HG03060 (cell line): ENCODE data around the gene ST6GAL1.

Experiments
- ATAC-seq: cut with Tn5 transposase; IDR thresholded peaks from one replicate; pipeline ENCODE4 v1.9.1; 2021; ENCODE audit warnings: low read depth, moderate number of reproducible peaks; ENCODE audit not compliant: unreplicated experiment

Gene ST6GAL1

DNA sequence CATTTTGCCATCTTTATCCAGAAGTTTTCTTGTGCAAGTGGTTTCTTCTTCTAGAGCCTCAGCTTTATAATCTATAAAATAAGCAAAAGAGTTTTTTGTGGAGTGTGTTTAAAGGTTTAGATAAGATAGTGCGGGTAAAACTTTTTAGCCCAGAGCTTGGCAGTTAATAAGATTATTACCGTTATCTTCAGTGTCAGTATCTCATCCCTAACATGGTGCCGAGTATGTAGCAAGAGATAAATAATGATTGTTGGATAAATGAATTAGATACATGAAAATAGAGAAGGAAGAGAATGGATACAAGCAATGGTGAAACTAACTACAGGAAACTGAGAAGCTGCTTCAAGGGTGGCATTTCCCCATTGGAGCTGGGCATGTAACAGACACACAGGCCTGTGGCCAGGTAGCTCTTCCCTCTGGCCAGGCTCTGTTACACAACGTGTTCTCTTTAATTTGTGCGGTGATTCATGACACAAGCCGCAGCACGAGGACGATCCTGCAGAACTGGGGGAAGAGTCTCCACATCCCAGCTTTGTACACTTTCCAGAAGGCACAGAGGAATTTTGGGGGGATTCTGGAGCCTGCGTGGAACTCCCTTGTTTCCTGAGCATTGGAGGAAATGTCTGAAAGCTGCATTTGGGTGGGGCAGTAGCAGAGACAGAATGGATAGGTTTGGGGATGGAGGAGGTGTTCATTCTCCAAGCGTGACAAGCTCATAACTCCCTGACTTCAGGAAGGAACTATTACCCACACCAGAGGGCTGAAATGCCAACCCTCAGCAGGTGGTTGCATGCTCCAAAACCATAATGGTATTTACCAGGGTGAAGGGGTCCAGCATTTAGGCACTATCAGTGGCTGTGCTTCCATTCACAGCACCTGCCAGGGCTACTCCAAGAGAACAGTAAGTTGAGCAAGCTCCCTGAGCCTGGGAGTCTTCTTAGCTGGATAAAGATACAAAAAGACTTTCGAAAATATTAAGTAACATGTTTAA is 14.2 kb upstream of the ST6GAL1 start:
- no peak for ATAC-seq

DNA sequence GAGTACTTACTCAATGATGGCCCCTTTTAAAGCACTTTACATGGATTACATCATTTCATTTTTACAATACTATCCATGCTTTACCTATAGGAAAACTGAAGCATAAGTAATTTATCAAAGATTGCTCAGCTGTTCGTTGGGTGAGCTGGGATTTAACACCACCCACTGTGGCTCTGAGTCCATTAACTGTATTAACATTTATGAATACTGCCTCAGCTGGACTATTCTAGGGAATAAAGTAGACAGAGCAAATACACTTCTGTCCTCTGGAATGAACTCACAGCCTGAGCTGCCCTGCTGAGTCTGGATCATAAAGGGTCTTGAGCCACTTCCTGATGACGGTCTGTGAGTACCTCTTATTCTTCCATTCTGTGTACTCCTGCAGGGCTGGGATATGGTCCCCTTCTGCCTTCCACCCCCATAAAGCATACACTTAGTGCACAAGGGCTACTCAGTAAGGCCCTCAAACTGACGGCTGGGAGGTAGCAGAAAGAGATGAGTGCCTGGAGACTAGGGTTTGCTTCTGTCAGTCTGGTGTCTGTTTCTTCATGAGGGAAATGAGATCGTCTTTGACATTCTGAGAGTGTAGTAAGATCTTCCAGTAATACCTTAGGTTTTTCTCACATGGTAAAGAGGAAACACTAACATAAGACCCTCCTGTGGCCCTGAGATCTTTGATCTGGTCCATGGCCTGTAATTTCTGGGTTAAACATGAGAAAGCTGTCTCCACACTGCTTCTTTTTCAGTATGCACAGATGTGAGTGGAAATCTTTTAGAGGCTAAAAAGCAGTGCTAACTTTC is 12.6 kb upstream of the ST6GAL1 start:
- ATAC-seq, result no peak

DNA sequence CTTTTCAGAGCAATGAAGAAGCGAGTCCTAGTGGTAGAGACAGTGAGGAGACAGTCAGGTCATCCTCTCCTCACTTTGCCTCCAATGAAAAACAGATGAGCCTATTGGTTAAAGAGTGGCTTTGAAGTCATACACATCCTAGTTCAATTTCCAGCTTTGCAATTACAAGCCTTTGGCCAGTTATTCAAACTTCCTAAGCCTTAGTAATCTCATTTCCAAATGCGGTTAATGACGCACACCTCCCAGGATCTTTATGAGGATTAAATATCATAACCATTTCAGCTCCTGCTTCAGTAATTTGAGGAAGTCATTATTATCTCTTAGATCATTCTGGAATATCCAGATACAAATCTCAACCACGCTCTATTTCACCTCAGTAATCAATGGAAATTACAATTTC is 10.0 kb upstream of the ST6GAL1 start:
- no peak for ATAC-seq

DNA sequence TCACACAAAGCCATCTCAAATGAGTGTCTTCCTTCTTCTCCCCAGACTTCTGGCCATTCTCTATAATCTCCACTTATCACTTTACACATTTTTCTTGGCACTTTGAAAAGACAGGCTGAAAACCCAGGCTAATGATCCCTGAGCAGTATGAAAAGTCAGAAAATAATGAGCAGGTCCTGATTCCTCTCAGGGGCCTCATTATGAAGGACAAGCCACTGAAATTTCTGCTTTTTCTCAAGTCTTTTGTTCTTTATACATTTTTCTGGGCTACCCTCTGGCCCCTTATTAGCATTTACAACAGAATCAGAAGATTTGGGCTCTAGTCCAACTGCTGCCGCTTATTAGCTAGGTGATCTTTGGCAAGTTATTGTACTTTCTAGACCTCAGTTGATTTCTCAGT is 9.5 kb upstream of the ST6GAL1 start:
- no peak for ATAC-seq

GRCh38 chr3:186921578-186921977 is 8.7 kb upstream of the ST6GAL1 start:
- no peak for ATAC-seq

DNA sequence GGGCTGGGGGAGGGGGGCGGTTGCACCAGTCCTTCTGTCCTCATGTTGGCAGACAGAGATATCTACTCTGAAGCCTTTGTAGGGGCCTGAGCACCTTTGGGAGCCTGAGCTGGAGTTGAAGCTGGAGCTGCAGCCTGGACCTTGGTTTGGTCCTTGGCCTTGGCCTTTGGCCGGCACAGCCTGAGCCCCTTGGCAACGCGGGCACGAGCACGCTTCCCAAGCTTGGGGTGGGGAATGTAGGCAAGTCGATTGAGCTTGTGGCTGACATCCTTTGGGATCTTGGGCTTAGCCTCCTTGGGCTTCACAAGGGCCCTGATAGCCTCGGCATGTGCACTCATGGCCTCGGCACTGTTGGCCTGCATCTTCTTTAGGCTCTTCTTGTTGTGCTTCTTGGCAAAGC is 8.1 kb upstream of the ST6GAL1 start:
- no peak for ATAC-seq

DNA sequence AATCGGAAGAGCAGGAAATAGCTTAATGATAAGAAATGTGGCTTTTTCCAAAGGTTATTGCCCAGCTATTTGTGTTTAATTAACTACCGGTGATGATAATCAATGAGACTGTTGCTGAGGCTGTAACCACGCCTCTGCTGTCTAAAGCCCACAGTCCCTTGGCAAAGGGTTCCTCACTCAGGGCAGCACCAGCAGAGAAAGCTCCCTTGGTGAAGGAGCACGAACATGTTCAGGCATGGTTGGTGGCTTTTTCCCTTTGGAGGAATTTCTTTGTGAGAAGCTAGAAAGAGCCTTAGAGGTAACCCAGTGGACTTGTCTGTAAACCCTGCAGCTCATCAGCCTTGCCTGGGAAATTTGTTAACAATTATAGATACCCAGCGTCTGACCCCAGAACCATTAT is 7.5 kb upstream of the ST6GAL1 start:
- ATAC-seq, result no peak

DNA sequence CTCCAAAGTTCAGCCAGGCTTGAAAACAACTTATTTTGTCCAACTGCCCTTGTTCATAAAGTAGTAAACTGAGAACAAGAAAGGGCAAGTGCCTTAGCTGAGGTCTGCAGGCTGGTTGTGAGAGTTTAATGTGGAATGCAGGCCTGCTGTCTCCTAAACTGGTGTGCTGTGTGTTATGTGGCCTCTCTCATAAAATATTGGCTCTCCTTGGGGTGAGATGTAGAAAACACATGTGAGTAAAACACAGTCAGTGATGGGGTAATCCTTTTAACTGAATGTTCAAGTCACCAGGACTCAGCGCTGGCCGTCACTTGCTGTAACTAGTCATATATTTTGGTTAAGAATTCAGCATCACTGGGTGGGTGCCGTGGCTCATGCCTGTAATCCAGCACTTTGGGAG is 7.1 kb upstream of the ST6GAL1 start:
- no peak for ATAC-seq

DNA sequence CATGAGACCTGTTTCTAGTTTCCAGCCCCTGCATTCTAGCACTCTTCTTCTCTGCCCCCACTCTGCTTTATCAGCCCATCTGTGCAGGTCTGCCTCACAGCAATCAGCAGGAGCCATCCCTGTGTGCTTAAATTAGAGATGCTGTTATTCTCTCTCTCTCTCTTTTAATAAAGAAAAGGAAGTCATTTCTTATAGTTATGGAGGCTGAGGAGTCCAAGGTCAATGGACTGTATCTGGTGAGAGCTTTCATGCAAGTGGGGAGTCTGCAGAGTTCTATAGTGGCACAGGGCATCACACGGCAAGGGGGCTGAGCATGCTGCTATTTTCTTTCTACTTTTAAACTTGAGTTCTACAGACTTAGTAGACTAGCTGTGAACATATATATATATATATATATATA is 4.5 kb upstream of the ST6GAL1 start:
- ATAC-seq, result no peak

- no peak for ATAC-seq
Measured at GRCh38 chr3:186929186-186929585, 1.1 kb upstream of the ST6GAL1 start.

DNA sequence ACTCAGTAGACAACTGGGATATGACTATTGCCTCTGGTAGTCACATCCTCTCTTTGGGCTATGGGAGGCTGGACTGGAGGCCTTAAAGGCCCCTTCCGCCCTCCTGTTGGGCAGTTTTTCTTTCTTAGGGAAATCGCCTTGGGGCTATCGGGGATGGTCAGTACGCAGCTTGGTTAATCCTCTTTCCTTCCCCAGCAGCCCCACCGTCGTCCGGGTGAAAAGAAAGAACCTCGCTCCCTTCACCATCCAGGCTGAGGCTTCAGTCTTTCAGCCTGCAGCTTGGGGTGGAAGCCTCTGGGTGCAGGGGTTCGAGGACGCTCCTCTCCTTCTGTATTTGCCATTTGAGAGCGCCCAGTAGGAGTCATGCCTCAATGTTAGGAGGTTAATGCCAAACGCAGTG is 641 bp upstream of the ST6GAL1 start:
- ATAC-seq, result no peak

- peak; percentile 73 for ATAC-seq
Measured at GRCh38 chr3:186930641-186931531, 560 bp downstream of the ST6GAL1 start.

- no peak for ATAC-seq
Measured at GRCh38 chr3:186931532-186932280, 1.4 kb downstream of the ST6GAL1 start.

DNA sequence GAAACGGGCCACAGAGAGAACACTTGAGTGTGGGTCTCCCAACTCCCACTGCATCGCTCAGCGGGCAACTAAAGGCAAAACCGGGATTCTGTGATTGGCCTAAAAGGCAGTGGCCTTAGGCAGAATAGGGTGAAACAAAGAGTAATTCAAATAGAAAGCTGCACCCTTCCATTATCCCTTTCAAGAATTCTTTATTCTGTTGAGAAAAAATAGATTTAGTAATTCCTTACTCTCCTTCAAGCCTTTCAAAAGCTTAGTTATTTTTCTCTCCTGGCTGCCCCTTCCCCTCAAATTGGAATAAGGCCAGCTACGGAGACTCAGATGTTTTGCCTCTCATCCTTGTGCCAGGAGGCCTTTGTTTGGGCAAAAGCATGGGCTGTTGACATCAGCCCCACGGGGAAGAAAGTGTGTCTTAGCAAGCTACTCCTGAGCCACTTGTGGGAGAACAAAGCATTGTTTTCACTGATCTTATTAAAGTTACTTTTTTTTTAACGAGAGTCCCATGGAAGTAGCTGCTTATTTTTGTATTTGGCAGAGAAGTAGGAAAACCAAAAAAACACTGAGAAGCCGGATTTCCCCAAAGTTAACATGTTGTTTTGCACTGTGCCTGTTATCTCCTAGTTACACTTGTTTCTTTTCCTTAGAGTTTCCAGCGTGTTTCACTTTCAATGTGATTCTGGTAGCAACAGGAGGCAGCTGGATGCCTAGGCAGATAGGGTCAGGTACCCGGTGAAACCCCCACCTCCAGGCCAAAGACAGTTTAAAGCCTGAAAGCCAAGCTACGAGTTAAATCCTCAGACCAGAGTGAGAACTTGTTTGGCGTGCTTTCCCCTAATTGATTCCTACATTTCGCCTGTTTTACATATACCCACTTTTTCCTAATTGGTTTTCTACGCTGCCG is 2.2 kb downstream of the ST6GAL1 start:
- ATAC-seq, result no peak

- ATAC-seq, result no peak
Measured at GRCh38 chr3:186933816-186934215, 3.5 kb downstream of the ST6GAL1 start.

DNA sequence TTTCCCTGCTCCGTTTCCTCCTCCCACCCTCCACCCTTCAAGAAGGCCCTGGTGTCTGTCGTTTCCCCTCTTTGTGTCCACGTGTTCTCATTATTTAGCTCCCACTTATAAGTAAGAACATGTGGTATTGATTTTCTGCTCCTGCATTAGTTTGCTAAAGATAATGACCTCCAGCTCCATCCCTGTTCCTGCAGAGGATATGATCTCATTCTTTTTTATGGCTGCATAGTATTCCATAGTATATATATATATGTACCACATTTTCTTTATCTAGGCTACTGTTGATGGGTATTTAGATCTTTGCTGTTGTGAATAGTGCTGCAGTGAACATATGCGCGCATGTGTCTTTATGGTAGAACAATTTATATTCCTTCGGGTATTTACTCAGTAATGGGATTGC is 4.8 kb downstream of the ST6GAL1 start:
- ATAC-seq, result no peak

GRCh38 chr3:186937017-186937875 is 6.9 kb downstream of the ST6GAL1 start:
- ATAC-seq, result no peak

GRCh38 chr3:186938716-186939115 is 8.4 kb downstream of the ST6GAL1 start:
- no peak for ATAC-seq
